NCI-H187 treated with DMSO at 0.1 percent for 48 hours (cell line): ENCODE measurements around the gene KLHL13.
"Not testable (repeated sequence)": the region's sequence is repeated elsewhere in the genome, so short reads cannot be mapped to it uniquely, and the experiment has no call there.

Source experiments
- DNase-seq: peaks from one replicate; lab custom pipeline; 2025; lab: John Stamatoyannopoulos, UW

Gene KLHL13

GRCh38 chrX:118074196-118074595, 42.4 kb downstream of the KLHL13 start:
- DNase-seq, result no peak

- DNase-seq, result no peak
Measured at GRCh38 chrX:118066867-118067515, 49.6 kb downstream of the KLHL13 start.

- DNase-seq, result no peak
Measured at GRCh38 chrX:118062817-118063615, 53.6 kb downstream of the KLHL13 start.

GRCh38 chrX:118062048-118062789, 54.4 kb downstream of the KLHL13 start:
- no peak for DNase-seq

- no peak for DNase-seq
Measured at GRCh38 chrX:118058924-118059323, 57.7 kb downstream of the KLHL13 start.

GRCh38 chrX:118056870-118057269, 59.7 kb downstream of the KLHL13 start:
- no peak for DNase-seq

- no peak for DNase-seq
Measured at GRCh38 chrX:118049713-118050112, 66.9 kb downstream of the KLHL13 start.

GRCh38 chrX:118047446-118048186, 69.0 kb downstream of the KLHL13 start:
- DNase-seq, result no peak

- DNase-seq, result no peak
Measured at GRCh38 chrX:118039591-118039990, 77.0 kb downstream of the KLHL13 start.

- DNase-seq, result no peak
Measured at GRCh38 chrX:118038614-118039365, 77.8 kb downstream of the KLHL13 start.

- DNase-seq, result no peak
Measured at GRCh38 chrX:118026631-118027030, 90.0 kb downstream of the KLHL13 start.

- no peak for DNase-seq
Measured at GRCh38 chrX:118025226-118025625, 91.4 kb downstream of the KLHL13 start.

- DNase-seq, result no peak
Measured at GRCh38 chrX:118024482-118024881, 92.1 kb downstream of the KLHL13 start.

- DNase-seq, result no peak
Measured at GRCh38 chrX:118022753-118023152, 93.9 kb downstream of the KLHL13 start.

GRCh38 chrX:118016422-118016821, 100.2 kb downstream of the KLHL13 start:
- DNase-seq, result no peak

GRCh38 chrX:118002417-118002816, 114.2 kb downstream of the KLHL13 start:
- DNase-seq, result not testable (repeated sequence)

GRCh38 chrX:118000518-118000917, 116.1 kb downstream of the KLHL13 start:
- DNase-seq, result no peak

- DNase-seq, result no peak
Measured at GRCh38 chrX:117998171-117998570, 118.4 kb downstream of the KLHL13 start.

- DNase-seq, result no peak
Measured at GRCh38 chrX:117996918-117997480, 119.6 kb downstream of the KLHL13 start.

- DNase-seq, result no peak
Measured at GRCh38 chrX:117996408-117996807, 120.2 kb downstream of the KLHL13 start.

- DNase-seq, result no peak
Measured at GRCh38 chrX:117995378-117995777, 121.2 kb downstream of the KLHL13 start.
